Mucosa of stomach (tissue), 1 donor: ENCODE data around the gene BDNF.
"Not testable (repeated sequence)": the region's sequence is repeated elsewhere in the genome, so short reads cannot be mapped to it uniquely, and the experiment has no call there.

Experiments used
- H3K27me3 ChIP-seq: one replicate; pipeline ENCODE4 v1.7.0; 2013; ENCODE audit warnings: mild to moderate bottlenecking, low read length; ENCODE audit not compliant: control insufficient read depth, insufficient read depth
- H3K36me3 ChIP-seq: one replicate; pipeline ENCODE4 v1.7.0; 2013; ENCODE audit warnings: low read length; ENCODE audit not compliant: control insufficient read depth, insufficient read depth
- H3K4me1 ChIP-seq: one replicate; pipeline ENCODE4 v1.7.0; 2013; ENCODE audit warnings: mild to moderate bottlenecking, low read length; ENCODE audit not compliant: control insufficient read depth, insufficient read depth
- H3K4me3 ChIP-seq: one replicate; pipeline ENCODE4 v1.7.0; 2013; ENCODE audit warnings: low read length
- H3K9ac ChIP-seq: one replicate; pipeline ENCODE4 v1.7.0; 2013; ENCODE audit warnings: mild to moderate bottlenecking, low read length, moderate library complexity
- H3K9me3 ChIP-seq: one replicate; pipeline ENCODE4 v1.7.0; 2013; ENCODE audit warnings: mild to moderate bottlenecking, low read length, moderate library complexity; ENCODE audit not compliant: control insufficient read depth
- donor health status: Pancreatic carcinoma.

BDNF gene

GRCh38 chr11:27679136-27680015, 20.9 kb downstream of the BDNF start:
- Histone ChIP-seq H3K9me3 (no peaks in the 10 kb centered on the region), H3K27me3 (no peaks in the 10 kb centered on the region), H3K4me3 (no peak overlapping the region), H3K9ac (no peak overlapping the region), H3K4me1 (no peaks in the 10 kb centered on the region), H3K36me3 (no peaks in the 10 kb centered on the region)

GRCh38 chr11:27678242-27678641, 22.0 kb downstream of the BDNF start:
- Histone ChIP-seq H3K27me3 (no peaks in the 10 kb centered on the region), H3K4me3 (no peak overlapping the region), H3K9ac (no peak overlapping the region), H3K4me1 (no peaks in the 10 kb centered on the region), H3K36me3 (no peaks in the 10 kb centered on the region), H3K9me3 (no peaks in the 10 kb centered on the region)

- no peaks in the 10 kb centered on the region for H3K36me3 ChIP-seq
- H3K27me3 ChIP-seq = no peaks in the 10 kb centered on the region
- no peak overlapping the region for H3K4me3 ChIP-seq
- no peaks in the 10 kb centered on the region for H3K9me3 ChIP-seq
- H3K4me1 ChIP-seq = no peaks in the 10 kb centered on the region
- H3K9ac ChIP-seq = no peak overlapping the region
These were observed 23.1 kb downstream of the BDNF start for GRCh38 chr11:27677108-27677507.

- H3K4me1 ChIP-seq = no peaks in the 10 kb centered on the region
- no peaks in the 10 kb centered on the region for H3K27me3 ChIP-seq
- no peaks in the 10 kb centered on the region for H3K36me3 ChIP-seq
- H3K9ac ChIP-seq = no peak overlapping the region
- no peaks in the 10 kb centered on the region for H3K9me3 ChIP-seq
- H3K4me3 ChIP-seq = no peak overlapping the region
These were observed 26.1 kb downstream of the BDNF start for GRCh38 chr11:27673979-27674663.

- no peaks in the 10 kb centered on the region for H3K9me3 ChIP-seq
- no peak overlapping the region for H3K9ac ChIP-seq
- H3K36me3 ChIP-seq = no peaks in the 10 kb centered on the region
- no peak overlapping the region for H3K4me3 ChIP-seq
- no peaks in the 10 kb centered on the region for H3K27me3 ChIP-seq
- H3K4me1 ChIP-seq = no peaks in the 10 kb centered on the region
These were observed 27.3 kb downstream of the BDNF start for GRCh38 chr11:27672836-27673464.

- not testable (repeated sequence) for H3K9me3 ChIP-seq, H3K9ac ChIP-seq, H3K36me3 ChIP-seq, H3K4me1 ChIP-seq, H3K27me3 ChIP-seq, H3K4me3 ChIP-seq
These were observed 34.6 kb downstream of the BDNF start for GRCh38 chr11:27665508-27666101.

GRCh38 chr11:27663326-27663725, 36.9 kb downstream of the BDNF start:
- Histone ChIP-seq H3K27me3 (no peaks in the 10 kb centered on the region), H3K9me3 (no peaks in the 10 kb centered on the region), H3K4me3 (no peak overlapping the region), H3K9ac (no peak overlapping the region), H3K36me3 (no peaks in the 10 kb centered on the region), H3K4me1 (no peaks in the 10 kb centered on the region)

- H3K27me3 ChIP-seq = no peaks in the 10 kb centered on the region
- H3K36me3 ChIP-seq = no peaks in the 10 kb centered on the region
- no peak overlapping the region for H3K4me3 ChIP-seq
- H3K4me1 ChIP-seq = no peaks in the 10 kb centered on the region
- H3K9me3 ChIP-seq = no peaks in the 10 kb centered on the region
- no peak overlapping the region for H3K9ac ChIP-seq
These were observed 40.1 kb downstream of the BDNF start for GRCh38 chr11:27660171-27660570.

GRCh38 chr11:27658535-27659236, 41.6 kb downstream of the BDNF start:
- no peaks in the 10 kb centered on the region for H3K4me1 ChIP-seq
- no peaks in the 10 kb centered on the region for H3K36me3 ChIP-seq
- H3K9ac ChIP-seq = no peak overlapping the region
- H3K27me3 ChIP-seq = no peaks in the 10 kb centered on the region
- H3K9me3 ChIP-seq = no peaks in the 10 kb centered on the region
- no peak overlapping the region for H3K4me3 ChIP-seq

- Histone ChIP-seq H3K36me3 (no peaks in the 10 kb centered on the region), H3K4me3 (no peak overlapping the region), H3K4me1 (no peaks in the 10 kb centered on the region), H3K9ac (no peak overlapping the region), H3K27me3 (no peaks in the 10 kb centered on the region), H3K9me3 (no peaks in the 10 kb centered on the region)
These were observed 43.3 kb downstream of the BDNF start for GRCh38 chr11:27656806-27657483.

GRCh38 chr11:27656320-27656719, 43.9 kb downstream of the BDNF start:
- no peak overlapping the region for H3K9ac ChIP-seq
- no peaks in the 10 kb centered on the region for H3K36me3 ChIP-seq
- no peaks in the 10 kb centered on the region for H3K4me1 ChIP-seq
- no peak overlapping the region for H3K4me3 ChIP-seq
- H3K27me3 ChIP-seq = no peaks in the 10 kb centered on the region
- no peaks in the 10 kb centered on the region for H3K9me3 ChIP-seq
